Peyer's patch (tissue), 4 donors: ENCODE data around the gene BACH1. TPM values are rescaled to one million over a fixed set of nuclear protein-coding genes. Genes with fewer than 3 reads are reported as not detected.

Source experiments
- DNase-seq, 3 donors: peaks; one replicate each; pipeline ENCODE4 v3.0.0-alpha.2; 2017 to 2019
- H3K27ac ChIP-seq, 4 donors: fragments of 200-600 bp; sonication (generic); one replicate each; pipeline ENCODE4 v1.5.1; 2016 to 2019
- H3K27me3 ChIP-seq, 2 donors: fragments of 200-600 bp; sonication (generic); one replicate each; pipeline ENCODE4 v1.5.1; 2019
- H3K36me3 ChIP-seq, 3 donors: fragments of 200-600 bp; sonication (generic); one replicate each; pipeline ENCODE4 v1.5.1; 2016 to 2019
- H3K4me1 ChIP-seq, 4 donors: fragments of 200-600 bp; sonication (generic); one replicate each; pipeline ENCODE4 v1.5.1; 2016 to 2019
- H3K4me3 ChIP-seq, 4 donors: fragments of 200-600 bp; sonication (generic); 1 replicate in 3 of 4; 2 replicates in 1 of 4; pipeline ENCODE4 v1.5.1; 2016 to 2019; ENCODE audit warnings: mild to moderate bottlenecking in 1 of 4
- H3K9me3 ChIP-seq, 4 donors: fragments of 200-600 bp; sonication (generic); one replicate each; pipeline ENCODE4 v1.5.1; 2016 to 2019; ENCODE audit warnings: mild to moderate bottlenecking in 1 of 4
- POLR2A ChIP-seq, 2 donors: fragments of 450-650 bp; IDR thresholded peaks; one replicate each; pipeline ENCODE4 v1.5.1; 2017; ENCODE audit warnings: antibody characterized with exemption in 2 of 2, mild to moderate bottlenecking in 2 of 2, moderate library complexity in 2 of 2
- total RNA-seq, 4 donors: library from RNA; depleted of rRNA; stranded (reverse); fragments of >200 nt; gene quantifications; one replicate each; pipeline ENCODE4 v1.1.0, GENCODE V29; 2016
- TF ChIP-seq, protein P1 (sequence below), 6 experiments: fragments of 450-650 bp in 4 of 6; fragments of 200-600 bp in 2 of 6; sonication (generic) in 1 of 6; IDR thresholded peaks; one replicate each; pipeline ENCODE4 v1.5.1; 2017 to 2019; ENCODE audit warnings: antibody characterized with exemption in 6 of 6, mild to moderate bottlenecking in 3 of 6, moderate library complexity in 1 of 6

The BACH1 gene
- total RNA-seq, 4 donors from 2014 or later = 52.8 to 72.7 (median 68.3) TPM

DNA sequence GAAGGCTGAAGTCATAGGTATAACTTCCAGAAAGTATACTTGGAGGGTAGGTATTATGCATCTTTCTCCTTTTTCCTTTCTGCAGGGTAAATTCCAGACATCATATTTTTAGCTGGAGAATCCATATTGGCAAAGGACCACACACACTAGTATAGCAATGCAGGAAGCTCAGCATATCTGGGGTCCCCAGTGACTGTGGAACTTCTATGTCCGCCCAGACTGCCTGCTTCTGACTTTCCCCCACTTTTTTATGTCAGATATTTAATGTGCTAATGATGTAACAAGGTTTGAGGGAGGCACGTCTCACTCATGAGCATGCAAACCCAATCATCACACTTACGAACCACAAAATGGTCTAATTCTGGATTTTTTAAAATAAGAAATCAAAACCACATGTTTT lies 90.4 kb downstream of the BACH1 start:
- Histone ChIP-seq H3K27ac (no peak overlapping the region), H3K36me3 (no peaks in the 10 kb centered on the region), H3K27me3 (no peaks in the 10 kb centered on the region), H3K4me1 (peaks cover 0 to 6% (median under 1%) of the 10 kb centered on the region in 4 donors), H3K4me3 (no peak overlapping the region), H3K9me3 (no peaks in the 10 kb centered on the region)
- no peak for DNase-seq
- TF ChIP-seq POLR2A (IDR thresholded peaks at IDR 0.05) = no peak
- TF ChIP-seq, protein P1, sequence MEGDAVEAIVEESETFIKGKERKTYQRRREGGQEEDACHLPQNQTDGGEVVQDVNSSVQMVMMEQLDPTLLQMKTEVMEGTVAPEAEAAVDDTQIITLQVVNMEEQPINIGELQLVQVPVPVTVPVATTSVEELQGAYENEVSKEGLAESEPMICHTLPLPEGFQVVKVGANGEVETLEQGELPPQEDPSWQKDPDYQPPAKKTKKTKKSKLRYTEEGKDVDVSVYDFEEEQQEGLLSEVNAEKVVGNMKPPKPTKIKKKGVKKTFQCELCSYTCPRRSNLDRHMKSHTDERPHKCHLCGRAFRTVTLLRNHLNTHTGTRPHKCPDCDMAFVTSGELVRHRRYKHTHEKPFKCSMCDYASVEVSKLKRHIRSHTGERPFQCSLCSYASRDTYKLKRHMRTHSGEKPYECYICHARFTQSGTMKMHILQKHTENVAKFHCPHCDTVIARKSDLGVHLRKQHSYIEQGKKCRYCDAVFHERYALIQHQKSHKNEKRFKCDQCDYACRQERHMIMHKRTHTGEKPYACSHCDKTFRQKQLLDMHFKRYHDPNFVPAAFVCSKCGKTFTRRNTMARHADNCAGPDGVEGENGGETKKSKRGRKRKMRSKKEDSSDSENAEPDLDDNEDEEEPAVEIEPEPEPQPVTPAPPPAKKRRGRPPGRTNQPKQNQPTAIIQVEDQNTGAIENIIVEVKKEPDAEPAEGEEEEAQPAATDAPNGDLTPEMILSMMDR (IDR thresholded peaks at IDR 0.05) = no peak

DNA sequence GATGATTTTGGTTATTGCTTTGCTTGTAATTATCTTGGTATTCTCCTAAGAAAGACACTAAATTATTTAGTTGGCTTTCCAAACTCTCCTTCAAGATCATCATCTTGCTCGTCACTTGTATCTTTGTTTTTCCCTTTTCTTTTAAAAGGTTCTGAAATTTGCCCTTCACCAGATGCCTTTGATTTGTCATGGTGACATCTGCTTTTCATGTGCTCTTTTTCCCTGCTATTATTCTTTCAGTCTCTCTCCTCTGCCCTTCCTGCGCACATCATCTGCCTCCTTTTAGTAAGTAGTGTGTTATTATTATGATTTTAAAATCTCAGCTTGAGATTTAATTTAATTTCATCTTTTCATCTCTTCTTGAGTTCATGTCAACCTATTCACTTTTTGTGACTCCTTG lies 92.1 kb downstream of the BACH1 start:
- DNase-seq = no peak
- H3K27me3 ChIP-seq = no peaks in the 10 kb centered on the region
- TF ChIP-seq POLR2A (IDR thresholded peaks at IDR 0.05) = no peak
- TF ChIP-seq, protein P1 (IDR thresholded peaks at IDR 0.05) = no peak
- H3K9me3 ChIP-seq = no peaks in the 10 kb centered on the region
- H3K4me3 ChIP-seq = no peak overlapping the region
- no peak overlapping the region for H3K27ac ChIP-seq
- peaks cover 0 to 1% (median 0%) of the 10 kb centered on the region in 4 donors for H3K4me1 ChIP-seq
- no peaks in the 10 kb centered on the region for H3K36me3 ChIP-seq

DNA sequence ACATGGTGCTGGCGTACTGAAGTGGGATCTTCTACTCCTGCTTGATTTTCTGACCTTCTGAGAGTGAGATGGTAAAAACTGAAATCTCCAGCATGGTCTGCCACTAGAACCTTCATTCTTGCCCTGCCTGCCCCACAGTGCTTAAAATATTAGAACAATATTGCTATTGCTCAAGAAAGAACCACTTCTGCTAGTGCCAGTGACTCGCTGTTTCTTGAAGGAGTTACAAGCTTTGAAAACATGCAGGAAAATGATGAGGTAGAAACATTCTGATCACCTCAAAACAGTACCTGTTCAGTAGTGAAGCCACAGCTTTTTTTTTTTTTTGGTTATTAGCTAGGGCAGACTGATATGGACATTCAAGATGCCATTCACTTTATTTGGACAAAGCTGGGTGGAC lies 95.3 kb downstream of the BACH1 start:
- Histone ChIP-seq H3K27me3 (no peaks in the 10 kb centered on the region), H3K4me3 (no peak overlapping the region), H3K36me3 (no peaks in the 10 kb centered on the region), H3K27ac (no peak overlapping the region), H3K4me1 (no peaks in the 10 kb centered on the region), H3K9me3 (no peaks in the 10 kb centered on the region)
- no peak for DNase-seq
- no peak for TF ChIP-seq POLR2A (IDR thresholded peaks at IDR 0.05)
- TF ChIP-seq, protein P1 (IDR thresholded peaks at IDR 0.05) = no peak

Other genes starting within 250 kb of the BACH1 start
- gene CCT8, start 225.3 kb upstream of the BACH1 start, total RNA-seq = 10 to 100 TPM; 53.7 to 93.3 (median 76.1) TPM
- gene MAP3K7CL, start 168.3 kb upstream of the BACH1 start, total RNA-seq = 10 to 100 TPM in 1 of 4 donors, 1 to 10 TPM in 3; 4.9 to 17.3 (median 6.6) TPM